Epithelial cell of esophagus (primary cell): ENCODE results near the gene SLC4A2.

Experiments used
- DNase-seq: peaks from one replicate; pipeline ENCODE4 v3.0.0; 2010; ENCODE audit warnings: low read depth
- H3K4me3 ChIP-seq: 2 replicates; pipeline ENCODE4 v1.5.1; 2011; ENCODE audit warnings: mild to moderate bottlenecking, low read length, control low read depth
- TF ChIP-seq, protein P1 (sequence below): IDR thresholded peaks from 2 replicates; pipeline ENCODE4 v1.5.1; 2011; ENCODE audit warnings: low read depth, mild to moderate bottlenecking, low read length, control low read depth, inconsistent platforms; ENCODE audit not compliant: insufficient read depth; ENCODE audit errors: missing control alignments

SLC4A2 gene

DNA sequence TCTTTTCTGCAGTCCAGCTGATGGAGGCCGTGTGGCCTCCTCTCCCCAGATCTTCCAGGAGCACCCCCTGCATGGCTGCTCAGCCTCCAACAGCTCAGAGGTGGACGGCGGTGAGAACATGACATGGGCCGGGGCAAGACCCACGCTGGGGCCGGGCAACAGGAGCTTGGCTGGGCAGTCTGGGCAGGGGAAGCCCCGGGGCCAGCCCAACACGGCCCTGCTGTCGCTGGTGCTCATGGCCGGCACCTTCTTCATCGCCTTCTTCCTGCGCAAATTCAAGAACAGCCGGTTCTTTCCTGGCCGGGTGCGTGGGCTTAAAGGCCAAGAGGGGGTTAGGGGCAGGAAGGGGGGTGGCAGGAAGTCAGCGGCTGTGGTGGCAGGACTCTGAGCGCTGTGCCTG is 14.6 kb downstream of the SLC4A2 start:
- no peak for DNase-seq
- TF ChIP-seq, protein P1, sequence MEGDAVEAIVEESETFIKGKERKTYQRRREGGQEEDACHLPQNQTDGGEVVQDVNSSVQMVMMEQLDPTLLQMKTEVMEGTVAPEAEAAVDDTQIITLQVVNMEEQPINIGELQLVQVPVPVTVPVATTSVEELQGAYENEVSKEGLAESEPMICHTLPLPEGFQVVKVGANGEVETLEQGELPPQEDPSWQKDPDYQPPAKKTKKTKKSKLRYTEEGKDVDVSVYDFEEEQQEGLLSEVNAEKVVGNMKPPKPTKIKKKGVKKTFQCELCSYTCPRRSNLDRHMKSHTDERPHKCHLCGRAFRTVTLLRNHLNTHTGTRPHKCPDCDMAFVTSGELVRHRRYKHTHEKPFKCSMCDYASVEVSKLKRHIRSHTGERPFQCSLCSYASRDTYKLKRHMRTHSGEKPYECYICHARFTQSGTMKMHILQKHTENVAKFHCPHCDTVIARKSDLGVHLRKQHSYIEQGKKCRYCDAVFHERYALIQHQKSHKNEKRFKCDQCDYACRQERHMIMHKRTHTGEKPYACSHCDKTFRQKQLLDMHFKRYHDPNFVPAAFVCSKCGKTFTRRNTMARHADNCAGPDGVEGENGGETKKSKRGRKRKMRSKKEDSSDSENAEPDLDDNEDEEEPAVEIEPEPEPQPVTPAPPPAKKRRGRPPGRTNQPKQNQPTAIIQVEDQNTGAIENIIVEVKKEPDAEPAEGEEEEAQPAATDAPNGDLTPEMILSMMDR: no peak
- H3K4me3 ChIP-seq: no peak overlapping the region

GRCh38 chr7:151074817-151075661 is 15.7 kb downstream of the SLC4A2 start:
- no peak overlapping the region for H3K4me3 ChIP-seq
- no peak for DNase-seq
- TF ChIP-seq, protein P1: no peak

DNA sequence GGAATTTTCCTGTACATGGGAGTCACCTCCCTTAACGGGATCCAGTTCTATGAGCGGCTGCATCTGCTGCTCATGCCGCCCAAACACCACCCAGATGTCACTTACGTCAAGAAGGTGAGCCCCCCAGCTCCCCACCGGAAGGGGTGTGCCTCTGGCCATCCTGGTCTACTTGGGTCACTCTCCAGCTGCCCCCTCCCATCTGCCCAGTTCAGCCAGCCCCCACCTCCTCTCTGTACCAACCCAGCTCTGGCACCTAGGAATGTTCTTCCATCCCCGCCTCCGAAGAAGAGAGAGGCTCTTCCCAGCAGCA is 16.2 kb downstream of the SLC4A2 start:
- DNase-seq: no peak
- TF ChIP-seq, protein P1: no peak
- no peak overlapping the region for H3K4me3 ChIP-seq

- TF ChIP-seq, protein P1: no peak
- H3K4me3 ChIP-seq: no peak overlapping the region
- DNase-seq: no peak
These were observed 16.6 kb downstream of the SLC4A2 start for GRCh38 chr7:151075978-151076426.

DNA sequence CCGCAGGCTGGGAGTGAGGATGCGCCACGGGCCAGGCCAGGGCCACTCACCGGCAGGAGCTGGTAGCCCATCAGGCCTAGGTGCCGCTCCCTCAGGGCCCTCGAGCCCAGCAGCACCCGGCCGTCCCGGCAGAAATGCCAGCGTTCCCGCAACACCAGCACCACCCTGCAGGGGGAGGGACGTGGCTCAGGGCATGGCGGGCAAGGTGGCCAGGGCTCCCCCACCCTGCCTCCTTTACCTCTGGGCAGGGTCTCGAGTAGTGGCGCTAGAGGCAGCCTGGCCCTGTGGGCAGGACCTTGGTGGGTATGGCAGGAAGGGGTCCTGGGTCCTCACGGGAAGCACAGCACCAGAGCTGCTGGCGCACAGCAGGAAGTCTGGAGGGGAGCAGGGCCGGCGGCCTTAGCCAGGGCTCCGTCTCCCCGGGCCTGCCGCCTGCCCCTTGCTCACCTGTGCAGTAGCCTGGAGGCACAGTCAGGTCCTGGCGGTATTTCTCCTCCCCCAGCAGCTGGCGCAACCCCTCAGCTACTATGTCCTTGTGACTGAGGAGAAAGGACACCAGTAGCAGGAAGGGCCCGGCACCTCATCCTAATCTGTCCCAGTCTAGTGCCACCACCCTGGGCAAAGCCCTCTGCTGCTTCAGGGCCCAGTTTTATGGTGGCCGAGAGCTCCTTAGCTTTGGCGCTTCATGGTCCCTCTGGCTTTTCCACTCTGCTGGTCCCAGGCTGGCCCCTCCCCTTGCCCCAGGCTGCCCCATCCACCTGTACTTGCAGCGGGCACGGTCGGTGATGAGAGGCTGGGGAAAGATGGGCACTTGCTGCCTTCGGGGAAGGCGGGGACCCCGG is 17.7 kb downstream of the SLC4A2 start:
- peak; percentile 27 for DNase-seq
- no peak overlapping the region for H3K4me3 ChIP-seq
- TF ChIP-seq, protein P1: peak; percentile 41

DNA sequence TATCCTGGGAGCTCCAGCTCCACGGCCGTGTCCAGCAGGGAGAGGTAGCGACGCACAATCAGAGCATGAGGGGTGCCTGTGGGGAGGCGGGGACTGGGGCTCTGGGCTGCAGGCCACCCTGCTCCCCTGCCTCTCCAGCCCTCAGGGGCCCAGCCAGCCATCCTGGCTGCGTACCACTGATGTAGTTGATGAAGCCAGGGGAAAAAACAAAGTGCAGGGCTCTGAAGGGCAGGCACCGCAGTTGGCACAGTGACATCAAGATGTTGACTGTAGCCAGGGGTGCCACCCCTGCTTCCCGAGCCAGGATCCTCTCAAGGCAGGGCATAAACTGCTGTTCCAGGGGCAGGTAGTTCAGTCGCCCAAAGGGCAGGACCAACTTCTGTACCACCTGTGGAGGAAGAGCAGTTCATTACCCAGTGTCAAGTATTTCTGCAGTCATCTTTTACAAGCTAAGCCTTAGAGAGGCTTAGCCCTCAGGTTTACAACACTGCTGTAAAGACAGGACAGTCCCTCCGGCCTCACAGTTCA is 18.4 kb downstream of the SLC4A2 start:
- TF ChIP-seq, protein P1: no peak
- no peak overlapping the region for H3K4me3 ChIP-seq
- no peak for DNase-seq
